Measurements from ENCODE around the gene ZFP36L2.

DNA sequence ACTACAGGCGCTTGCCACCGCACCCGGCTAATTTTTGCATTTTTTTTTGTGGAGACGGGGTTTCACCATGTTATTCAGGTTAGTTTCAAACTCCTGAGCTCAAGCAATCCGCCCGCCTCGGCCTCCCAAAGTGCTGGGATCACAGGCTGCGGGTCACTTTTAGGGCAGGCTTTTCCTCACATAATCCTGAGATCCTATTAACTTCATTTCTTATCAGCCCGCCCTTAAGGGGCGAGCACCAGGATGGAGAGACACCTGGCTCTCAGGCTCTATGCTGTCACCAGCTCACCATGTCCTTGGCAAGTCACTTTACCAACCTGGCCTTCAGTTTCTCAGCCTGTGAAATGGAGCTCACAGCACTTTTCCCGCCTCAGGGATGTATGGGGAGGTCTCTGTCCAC lies 23.0 kb downstream of the ZFP36L2 start:
- no peak for TF ChIP-seq POLR2AphosphoS5 (IDR thresholded peaks at IDR 0.05; ENCODE audit: borderline replicate concordance, low read depth, low read length)
- TF ChIP-seq FOXP2 (optimal IDR thresholded peaks at IDR 0.05; ENCODE audit: control extremely low read depth, extremely low read length, insufficient read depth): no peak
